Loucy (cell line): ENCODE results near the gene OR2AP1.
"Not testable (repeated sequence)": the region's sequence is repeated elsewhere in the genome, so short reads cannot be mapped to it uniquely, and the experiment has no call there.

Experiments used
- H2AFZ ChIP-seq: fragments of 200-600 bp; sonication (generic); 2 replicates; pipeline ENCODE4 v1.6.0; 2016; ENCODE audit warnings: antibody characterized with exemption, mild to moderate bottlenecking, low read length, moderate library complexity
- H3F3A ChIP-seq: fragments of 200-600 bp; 2 replicates; pipeline ENCODE4 v1.6.0; 2016; ENCODE audit warnings: antibody characterized with exemption, low read depth, mild to moderate bottlenecking
- H3K27me3 ChIP-seq: fragments of 200-600 bp; sonication (generic); 2 replicates; pipeline ENCODE4 v1.6.1; 2014; ENCODE audit warnings: low read length, mild to moderate bottlenecking; ENCODE audit not compliant: insufficient read depth, poor library complexity, severe bottlenecking
- H3K36me3 ChIP-seq: fragments of 200-600 bp; sonication (generic); 2 replicates; pipeline ENCODE4 v1.6.1; 2016; ENCODE audit warnings: low read length; ENCODE audit not compliant: insufficient read depth
- H3K4me1 ChIP-seq: fragments of 200-600 bp; sonication (generic); 2 replicates; pipeline ENCODE4 v1.5.1; 2014; ENCODE audit warnings: low read length, mild to moderate bottlenecking; ENCODE audit not compliant: insufficient read depth, poor library complexity, severe bottlenecking
- H3K4me2 ChIP-seq: fragments of 200-600 bp; sonication (generic); 2 replicates; pipeline ENCODE4 v1.6.0; 2014; ENCODE audit warnings: antibody characterized with exemption, low read length, low read depth, mild to moderate bottlenecking; ENCODE audit not compliant: poor library complexity, severe bottlenecking
- H3K4me3 ChIP-seq: fragments of 200-600 bp; sonication (generic); 2 replicates; pipeline ENCODE4 v1.5.1; 2014; ENCODE audit warnings: low read length, mild to moderate bottlenecking, mixed read lengths; ENCODE audit not compliant: poor library complexity, severe bottlenecking
- H3K79me2 ChIP-seq: fragments of 200-600 bp; sonication (generic); 2 replicates; pipeline ENCODE4 v1.6.1; 2014; ENCODE audit warnings: low read length; ENCODE audit not compliant: insufficient read depth
- H3K9ac ChIP-seq: fragments of 200-600 bp; sonication (generic); 2 replicates; pipeline ENCODE4 v1.6.0; 2014; ENCODE audit warnings: mild to moderate bottlenecking, low read depth, low read length, moderate library complexity; ENCODE audit not compliant: poor library complexity, severe bottlenecking
- H3K9me2 ChIP-seq: fragments of 200-600 bp; sonication (generic); replicated peaks from 2 replicates; pipeline ENCODE4 v1.6.1; 2016; ENCODE audit warnings: low read depth, low read length, mixed read lengths
- H3K9me3 ChIP-seq: fragments of 200-600 bp; sonication (generic); 2 replicates; pipeline ENCODE4 v1.6.1; 2014; ENCODE audit warnings: mild to moderate bottlenecking, antibody characterized with exemption, low read length, low read depth; ENCODE audit not compliant: insufficient read depth
- H4K20me1 ChIP-seq: fragments of 200-600 bp; sonication (generic); 2 replicates; pipeline ENCODE4 v1.6.0; 2014; ENCODE audit warnings: antibody characterized with exemption, low read length, mild to moderate bottlenecking; ENCODE audit not compliant: insufficient read depth, poor library complexity, severe bottlenecking
- CTCF ChIP-seq: fragments of 200-600 bp; sonication (generic); conservative IDR thresholded peaks from 2 replicates; pipeline ENCODE4 v1.5.1; 2014; ENCODE audit warnings: mild to moderate bottlenecking, antibody characterized with exemption, low read length
- EZH2phosphoT487 ChIP-seq: fragments of 200-600 bp; IDR thresholded peaks from 2 replicates; pipeline ENCODE4 v1.6.1; 2018; ENCODE audit warnings: antibody characterized with exemption, mild to moderate bottlenecking, moderate library complexity, borderline replicate concordance

Gene OR2AP1

GRCh38 chr12:55585817-55586216 is 13.5 kb downstream of the OR2AP1 start:
- Histone ChIP-seq H3K4me3 (no peak overlapping the region), H3K27me3 (no peaks in the 10 kb centered on the region), H3K36me3 (no peaks in the 10 kb centered on the region), H3K9me3 (no peaks in the 10 kb centered on the region), H3K4me2 (no peak overlapping the region), H3F3A (no peaks in the 10 kb centered on the region), H2AFZ (no peak overlapping the region), H3K9ac (no peak overlapping the region), H3K9me2 (no peaks in the 10 kb centered on the region), H3K4me1 (no peaks in the 10 kb centered on the region), H3K79me2 (no peaks in the 10 kb centered on the region), H4K20me1 (no peaks in the 10 kb centered on the region)
- TF ChIP-seq EZH2phosphoT487 (no peak), CTCF (no peak)

- not testable (repeated sequence) for H3K9me3 ChIP-seq, H4K20me1 ChIP-seq, H3F3A ChIP-seq, H3K9ac ChIP-seq, H2AFZ ChIP-seq, H3K27me3 ChIP-seq, H3K4me2 ChIP-seq, H3K36me3 ChIP-seq, H3K9me2 ChIP-seq, H3K4me1 ChIP-seq, H3K4me3 ChIP-seq, H3K79me2 ChIP-seq
These were observed 17.9 kb downstream of the OR2AP1 start for GRCh38 chr12:55590152-55590551.

GRCh38 chr12:55607821-55608594 is 35.7 kb downstream of the OR2AP1 start:
- no peak overlapping the region for H3K4me2 ChIP-seq
- no peaks in the 10 kb centered on the region for H3K4me1 ChIP-seq
- TF ChIP-seq CTCF = no peak
- H3K9ac ChIP-seq = no peak overlapping the region
- H4K20me1 ChIP-seq = no peaks in the 10 kb centered on the region
- no peaks in the 10 kb centered on the region for H3K27me3 ChIP-seq
- H3K4me3 ChIP-seq = no peak overlapping the region
- no peaks in the 10 kb centered on the region for H3K9me3 ChIP-seq
- no peaks in the 10 kb centered on the region for H3K79me2 ChIP-seq
- no peaks in the 10 kb centered on the region for H3F3A ChIP-seq
- H3K9me2 ChIP-seq = no peaks in the 10 kb centered on the region
- no peak overlapping the region for H2AFZ ChIP-seq
- no peaks in the 10 kb centered on the region for H3K36me3 ChIP-seq

- no peaks in the 10 kb centered on the region for H3K36me3 ChIP-seq
- no peaks in the 10 kb centered on the region for H3F3A ChIP-seq
- no peaks in the 10 kb centered on the region; the same call in 1 of the 2 replicates for H3K9me3 ChIP-seq
- no peak overlapping the region for H3K4me3 ChIP-seq
- no peaks in the 10 kb centered on the region for H3K4me1 ChIP-seq
- H3K27me3 ChIP-seq = no peaks in the 10 kb centered on the region
- no peaks in the 10 kb centered on the region for H4K20me1 ChIP-seq
- H3K9ac ChIP-seq = no peak overlapping the region
- no peak for TF ChIP-seq EZH2phosphoT487
- no peak for TF ChIP-seq CTCF
- no peaks in the 10 kb centered on the region for H3K9me2 ChIP-seq
- no peak overlapping the region for H2AFZ ChIP-seq
- no peak overlapping the region for H3K4me2 ChIP-seq
- no peaks in the 10 kb centered on the region for H3K79me2 ChIP-seq
These were observed 38.3 kb downstream of the OR2AP1 start for GRCh38 chr12:55610598-55610997.
